Stimulated activated CD4-positive, alpha-beta T cell treated with anti-CD3 and anti-CD28 coated beads, Interleukin-1b, Interleukin-23, amount 100 ng/mL, for 1 hour (primary cell): Measurements from ENCODE around the gene TCF4.

Source experiments
- DNase-seq, 2 donors: peaks; one replicate each; pipeline ENCODE4 v3.0.0-alpha.2; 2020; ENCODE audit warnings: low read depth in 2 of 2

The TCF4 gene

GRCh38 chr18:55546851-55547704, 40.9 kb downstream of the TCF4 start:
- DNase-seq: no peak

GRCh38 chr18:55544014-55544413, 44.0 kb downstream of the TCF4 start:
- no peak for DNase-seq

DNA sequence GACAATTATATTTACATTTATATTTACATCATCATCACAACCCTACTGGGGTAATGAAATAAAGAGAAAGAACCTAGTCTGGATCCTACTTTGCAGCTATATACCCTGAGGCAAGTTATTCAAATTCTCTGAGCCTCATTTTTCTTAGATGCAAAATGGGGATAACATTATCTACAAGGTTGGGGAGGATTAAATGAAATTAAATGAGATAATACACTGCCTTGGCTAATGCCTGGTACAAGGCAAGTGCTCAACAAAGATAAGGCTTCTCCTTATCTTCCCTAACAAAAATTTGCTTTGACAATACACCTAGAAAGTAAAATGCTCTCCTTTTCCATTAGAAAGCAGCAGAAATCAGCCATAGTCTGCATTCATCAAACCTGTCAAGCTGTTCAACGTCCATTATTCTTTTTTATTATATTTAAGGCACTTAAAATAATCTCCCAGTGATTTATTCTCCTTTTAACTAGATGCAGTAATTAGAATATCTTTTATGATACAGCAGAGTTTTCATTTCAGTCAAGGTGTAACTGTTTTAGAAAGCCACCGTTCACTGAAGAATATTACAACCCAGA, 44.8 kb downstream of the TCF4 start:
- DNase-seq: no peak

DNA sequence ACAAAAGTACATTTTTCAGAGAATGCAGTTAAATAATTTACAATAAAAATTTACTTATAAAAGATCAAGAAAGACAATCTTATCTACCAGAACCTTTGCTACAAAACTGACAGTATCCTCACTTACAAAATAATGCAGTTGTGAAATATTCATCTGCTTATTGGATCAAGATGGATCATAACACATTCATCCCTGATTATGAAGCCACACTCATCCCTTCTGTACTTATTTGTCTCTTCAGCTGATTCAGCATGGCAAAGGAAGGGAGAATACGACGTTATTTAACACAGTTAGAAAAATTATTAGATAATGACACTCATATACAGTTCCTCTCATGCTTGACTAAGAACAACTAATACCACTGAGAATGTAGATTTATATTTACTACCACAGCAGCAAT, 46.4 kb downstream of the TCF4 start:
- no peak for DNase-seq

- DNase-seq: no peak
These were observed 48.8 kb downstream of the TCF4 start for GRCh38 chr18:55539240-55539639.

- no peak for DNase-seq
These were observed 53.0 kb downstream of the TCF4 start for GRCh38 chr18:55534996-55535395.

- DNase-seq: no peak
These were observed 53.4 kb downstream of the TCF4 start for GRCh38 chr18:55534547-55534946.

- DNase-seq: no peak
These were observed 57.8 kb downstream of the TCF4 start for GRCh38 chr18:55530166-55530565.

- DNase-seq: no peak
These were observed 58.4 kb downstream of the TCF4 start for GRCh38 chr18:55529581-55529980.

DNA sequence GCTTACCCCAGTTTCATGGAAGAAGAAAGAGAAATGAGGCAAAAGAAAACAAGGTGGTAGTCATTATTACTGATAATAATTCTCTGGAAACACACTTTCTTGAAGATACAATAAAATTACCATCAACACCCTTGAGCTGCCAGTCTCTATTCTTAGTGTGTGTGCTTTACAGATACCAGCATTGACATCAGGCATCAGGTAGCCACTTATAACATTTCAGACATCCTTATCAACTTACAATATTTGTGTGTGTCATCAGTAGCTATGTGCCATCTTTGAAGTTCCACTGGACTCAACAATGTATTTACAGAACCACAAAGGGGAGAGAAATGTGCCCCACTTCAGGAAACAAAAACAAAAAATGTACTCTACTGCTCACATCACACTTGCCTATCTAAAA, 62.1 kb downstream of the TCF4 start:
- DNase-seq: no peak

GRCh38 chr18:55524353-55525073, 63.5 kb downstream of the TCF4 start:
- no peak for DNase-seq

DNA sequence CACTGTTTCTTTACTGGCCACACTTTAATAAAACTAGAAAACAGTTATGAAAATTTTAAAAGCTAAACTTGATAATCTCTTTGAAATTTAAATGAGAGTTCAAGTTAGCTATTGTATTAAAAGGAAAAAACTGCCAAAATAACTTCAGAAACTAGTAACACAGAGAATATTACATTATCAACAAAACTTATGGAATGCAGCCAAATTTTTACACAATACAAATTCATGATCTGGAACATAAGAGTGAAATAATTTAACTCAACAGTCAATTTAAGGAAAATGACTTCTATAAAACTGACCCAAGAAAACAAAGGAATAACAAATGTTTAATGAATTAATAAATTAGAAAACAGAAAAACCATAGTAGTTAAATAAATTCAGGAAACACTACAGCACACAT, 65.0 kb downstream of the TCF4 start:
- DNase-seq: no peak

DNA sequence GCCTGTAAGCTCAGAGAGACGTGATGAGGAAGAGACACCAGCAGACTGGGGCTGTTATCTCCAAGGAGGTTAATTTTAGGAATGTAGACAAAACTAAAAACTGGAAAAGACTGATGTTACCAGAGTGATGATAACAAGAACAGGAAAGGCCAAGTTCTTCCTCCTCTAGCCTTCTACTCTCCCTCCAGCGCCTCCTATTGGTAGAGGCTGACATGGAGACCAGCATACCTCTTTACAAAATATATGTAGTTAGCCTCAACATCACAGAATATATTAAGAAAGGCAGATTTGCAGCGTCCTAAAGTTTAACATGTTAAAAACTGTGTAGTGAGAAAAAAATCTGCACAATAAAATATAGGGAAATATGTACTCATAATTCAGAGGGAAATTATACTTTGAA, 66.0 kb downstream of the TCF4 start:
- no peak for DNase-seq

- DNase-seq: no peak
These were observed 70.9 kb downstream of the TCF4 start for GRCh38 chr18:55517055-55517454.

GRCh38 chr18:55515941-55516710, 71.9 kb downstream of the TCF4 start:
- DNase-seq: no peak

- no peak for DNase-seq
These were observed 72.8 kb downstream of the TCF4 start for GRCh38 chr18:55515214-55515613.

GRCh38 chr18:55513161-55513560, 74.8 kb downstream of the TCF4 start:
- DNase-seq: no peak

GRCh38 chr18:55511277-55511676, 76.7 kb downstream of the TCF4 start:
- no peak for DNase-seq

- no peak for DNase-seq
These were observed 77.2 kb downstream of the TCF4 start for GRCh38 chr18:55510809-55511208.

DNA sequence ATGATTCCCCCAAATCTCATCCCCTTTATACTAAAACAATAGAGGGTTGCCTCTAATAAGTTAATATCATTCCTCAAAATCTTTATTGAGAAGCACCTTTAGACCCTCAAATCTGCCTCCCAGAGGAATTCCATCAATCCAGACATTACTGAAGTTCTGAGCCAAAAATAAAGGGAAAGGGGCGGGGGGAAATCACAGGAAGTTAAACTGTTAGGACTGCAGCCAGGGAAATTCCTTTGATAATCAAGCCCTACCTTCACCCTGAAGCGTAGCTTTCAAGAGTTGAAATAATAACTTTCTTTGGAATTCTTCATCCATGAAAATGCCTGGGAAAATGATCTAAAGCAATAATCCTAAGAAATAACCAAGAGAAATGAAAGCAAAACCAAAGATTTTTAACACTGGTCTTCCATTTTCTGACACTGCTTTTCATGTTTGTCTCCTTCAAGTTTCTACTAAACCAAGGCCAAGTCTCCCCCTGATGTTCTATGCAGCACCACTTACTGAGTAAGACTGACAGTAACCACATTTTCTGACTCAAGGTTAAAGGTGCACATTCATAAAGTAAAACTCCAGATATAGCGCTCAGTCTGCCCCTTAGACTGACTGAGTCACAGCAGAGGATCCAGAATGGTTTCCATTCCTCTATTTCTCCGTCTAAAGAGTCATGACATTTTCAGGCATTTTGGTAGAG, 78.2 kb downstream of the TCF4 start:
- DNase-seq: no peak

DNA sequence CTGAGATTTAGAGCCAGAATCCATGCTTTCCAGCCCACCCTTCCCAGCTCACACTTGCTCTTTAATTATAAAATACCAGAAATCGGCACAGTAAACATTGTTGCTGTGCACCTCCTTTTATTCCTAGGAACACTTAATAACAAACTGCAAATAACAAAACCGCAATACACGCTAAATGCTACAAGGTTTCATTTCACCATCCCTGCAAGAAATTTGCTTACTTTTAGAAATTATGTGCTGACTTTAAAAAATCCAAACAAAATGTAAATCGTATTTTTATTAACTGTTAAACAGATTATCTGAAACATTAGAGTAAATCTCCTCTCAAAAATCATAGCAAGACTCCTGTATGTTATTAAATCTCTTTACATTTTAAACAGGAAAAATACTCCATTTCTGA, 79.3 kb downstream of the TCF4 start:
- no peak for DNase-seq

DNA sequence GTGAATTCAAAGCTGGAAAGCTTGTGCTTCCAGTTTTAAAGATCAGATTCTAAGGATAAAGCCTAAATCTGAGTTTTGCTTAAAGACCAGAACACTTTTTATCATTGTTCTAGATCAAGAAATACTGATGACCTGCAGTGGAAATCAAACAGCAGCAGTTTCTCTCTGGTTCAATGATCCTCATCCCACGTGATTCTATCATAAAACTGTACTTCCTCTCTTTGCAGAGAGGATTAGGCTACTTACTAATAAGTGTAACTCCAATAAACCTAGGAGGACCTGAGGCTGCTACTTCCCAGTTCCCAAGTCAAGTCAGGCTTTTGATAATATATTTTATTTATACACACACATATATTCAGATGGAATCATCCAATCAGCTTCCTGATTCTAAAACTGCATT, 81.9 kb downstream of the TCF4 start:
- DNase-seq: no peak
